ENCODE measurements around the gene LHFPL6. TPM values are rescaled to one million over a fixed set of nuclear protein-coding genes. Genes with fewer than 3 reads are reported as not detected.
A peak's percentile ranks its signal among the peaks of the same experiment; 100 is the strongest.

The LHFPL6 gene
- total and polyA plus RNA-seq, 10 donors: 6.9 to 49.0 (median 30.5) TPM

DNA sequence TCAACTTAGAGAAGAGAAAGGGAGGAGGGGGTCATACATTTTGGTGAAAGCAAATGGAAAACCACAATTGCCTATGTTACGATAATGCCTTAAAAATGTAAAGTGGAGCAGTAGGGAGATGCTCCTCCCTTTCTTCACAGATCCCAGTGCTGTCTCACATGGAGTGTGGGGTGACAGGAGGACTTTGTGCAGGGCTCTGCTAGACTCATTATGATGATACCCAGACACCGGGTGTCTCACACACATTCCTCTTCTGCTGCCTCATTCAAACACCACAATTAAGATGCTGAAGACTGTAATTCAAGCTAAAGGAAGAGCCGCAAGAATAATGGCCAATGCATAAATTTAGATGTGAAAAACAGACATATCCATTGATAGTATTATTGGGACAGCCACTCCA is 150.6 kb downstream of the LHFPL6 start:
- Histone ChIP-seq H3K36me3 (no peaks in the 10 kb centered on the region), H3K27ac (peak overlapping the region in 7 of 8 donors; percentile 26 to 76 (median 65)), H3K4me3 (no peak overlapping the region), H3K9me3 (peaks cover 0 to 6% (median 2%) of the 10 kb centered on the region in 8 donors), H3K4me1 (peaks cover 10 to 46% (median 27%) of the 10 kb centered on the region in 6 donors), H3K27me3 (replicated peaks in 1 of 7) (no peaks in the 10 kb centered on the region)
- intact Hi-C loops (cut with DNase I; ENCODE audit: low total_unique reads): no loop called here
- TF ChIP-seq, protein P1, sequence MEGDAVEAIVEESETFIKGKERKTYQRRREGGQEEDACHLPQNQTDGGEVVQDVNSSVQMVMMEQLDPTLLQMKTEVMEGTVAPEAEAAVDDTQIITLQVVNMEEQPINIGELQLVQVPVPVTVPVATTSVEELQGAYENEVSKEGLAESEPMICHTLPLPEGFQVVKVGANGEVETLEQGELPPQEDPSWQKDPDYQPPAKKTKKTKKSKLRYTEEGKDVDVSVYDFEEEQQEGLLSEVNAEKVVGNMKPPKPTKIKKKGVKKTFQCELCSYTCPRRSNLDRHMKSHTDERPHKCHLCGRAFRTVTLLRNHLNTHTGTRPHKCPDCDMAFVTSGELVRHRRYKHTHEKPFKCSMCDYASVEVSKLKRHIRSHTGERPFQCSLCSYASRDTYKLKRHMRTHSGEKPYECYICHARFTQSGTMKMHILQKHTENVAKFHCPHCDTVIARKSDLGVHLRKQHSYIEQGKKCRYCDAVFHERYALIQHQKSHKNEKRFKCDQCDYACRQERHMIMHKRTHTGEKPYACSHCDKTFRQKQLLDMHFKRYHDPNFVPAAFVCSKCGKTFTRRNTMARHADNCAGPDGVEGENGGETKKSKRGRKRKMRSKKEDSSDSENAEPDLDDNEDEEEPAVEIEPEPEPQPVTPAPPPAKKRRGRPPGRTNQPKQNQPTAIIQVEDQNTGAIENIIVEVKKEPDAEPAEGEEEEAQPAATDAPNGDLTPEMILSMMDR (IDR thresholded peaks at IDR 0.05 in 8 of 11, conservative IDR thresholded peaks at IDR 0.05 in 3 of 11): no peak
- no peak for TF ChIP-seq POLR2AphosphoS5 (IDR thresholded peaks at IDR 0.05)
- TF ChIP-seq POLR2A (IDR thresholded peaks at IDR 0.05): no peak
- 55 to 66% (median 64%) methylated on average over 3 of the region's 3 CpGs for WGBS, 5 donors
- DNase-seq: no peak

DNA sequence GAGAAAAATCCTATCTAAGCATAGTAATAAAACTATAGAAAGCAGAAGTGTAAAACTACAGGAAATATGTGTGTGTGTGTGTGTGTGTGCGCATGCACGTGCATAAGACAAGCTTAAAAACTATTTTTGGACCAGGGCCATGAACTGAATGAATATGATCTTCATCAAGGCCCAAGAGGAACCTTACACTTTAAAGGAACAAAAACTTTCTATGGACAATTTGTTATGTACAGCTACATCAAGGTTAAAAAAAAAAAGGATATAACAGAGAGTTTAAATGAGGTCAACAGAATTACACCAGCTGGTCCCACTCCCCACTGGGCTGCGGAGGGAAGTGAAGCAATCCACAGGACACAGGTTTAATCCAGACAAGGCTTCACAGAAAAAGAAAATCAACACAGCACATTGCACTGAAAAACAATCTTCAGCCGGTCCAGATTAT is 151.1 kb downstream of the LHFPL6 start:
- TF ChIP-seq, protein P1 (IDR thresholded peaks at IDR 0.05 in 8 of 11, conservative IDR thresholded peaks at IDR 0.05 in 3 of 11): no peak
- TF ChIP-seq POLR2AphosphoS5 (IDR thresholded peaks at IDR 0.05): peak in 1 of 3 donors; percentile 39
- H3K4me3 ChIP-seq: no peak overlapping the region
- H3K27me3 ChIP-seq (replicated peaks in 1 of 7): no peaks in the 10 kb centered on the region
- H3K36me3 ChIP-seq: no peaks in the 10 kb centered on the region
- no peak for DNase-seq
- peaks cover 10 to 46% (median 27%) of the 10 kb centered on the region in 6 donors for H3K4me1 ChIP-seq
- peaks cover 0 to under 1% (median 0%) of the 10 kb centered on the region in 8 donors for H3K9me3 ChIP-seq
- intact Hi-C loops (cut with DNase I; ENCODE audit: low total_unique reads): no loop called here
- H3K27ac ChIP-seq: peak overlapping the region in 7 of 8 donors; percentile 12 to 76 (median 65)
- WGBS, 5 donors: 9 to 15% (median 12%) methylated on average over 4 of the region's 4 CpGs

DNA sequence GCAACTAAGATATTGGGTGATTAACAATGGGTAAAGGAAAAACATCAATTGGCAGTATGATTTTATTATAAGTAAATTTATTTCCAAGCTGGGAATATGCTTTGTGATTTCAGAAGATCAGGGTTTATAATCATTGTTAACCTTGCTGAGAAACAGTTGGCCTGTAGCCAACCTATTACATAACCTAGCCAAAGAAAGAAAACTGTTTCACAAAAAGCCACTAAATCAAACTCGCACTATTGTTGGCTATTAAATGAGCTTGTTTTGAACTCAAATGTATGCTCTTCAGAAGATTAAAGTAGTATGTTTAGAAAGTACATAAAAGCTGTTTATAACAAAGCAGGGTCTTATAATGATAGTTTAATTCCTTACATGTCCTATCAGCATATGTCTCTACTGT is 151.7 kb downstream of the LHFPL6 start:
- intact Hi-C loops (cut with DNase I; ENCODE audit: low total_unique reads): no loop called here
- Histone ChIP-seq H3K27ac (peak overlapping the region in 7 of 8 donors; percentile 12 to 76 (median 61)), H3K27me3 (replicated peaks in 1 of 7) (no peaks in the 10 kb centered on the region), H3K36me3 (no peaks in the 10 kb centered on the region), H3K4me1 (peaks cover 10 to 46% (median 27%) of the 10 kb centered on the region in 6 donors), H3K9me3 (no peaks in the 10 kb centered on the region), H3K4me3 (no peak overlapping the region)
- WGBS, 5 donors: 6 to 10% (median 7%) methylated on average over 1 of the region's 1 CpG
- DNase-seq: no peak
- TF ChIP-seq POLR2AphosphoS5 (IDR thresholded peaks at IDR 0.05) (no peak), POLR2A (IDR thresholded peaks at IDR 0.05) (no peak)
- TF ChIP-seq, protein P1 (IDR thresholded peaks at IDR 0.05 in 8 of 11, conservative IDR thresholded peaks at IDR 0.05 in 3 of 11): no peak

DNA sequence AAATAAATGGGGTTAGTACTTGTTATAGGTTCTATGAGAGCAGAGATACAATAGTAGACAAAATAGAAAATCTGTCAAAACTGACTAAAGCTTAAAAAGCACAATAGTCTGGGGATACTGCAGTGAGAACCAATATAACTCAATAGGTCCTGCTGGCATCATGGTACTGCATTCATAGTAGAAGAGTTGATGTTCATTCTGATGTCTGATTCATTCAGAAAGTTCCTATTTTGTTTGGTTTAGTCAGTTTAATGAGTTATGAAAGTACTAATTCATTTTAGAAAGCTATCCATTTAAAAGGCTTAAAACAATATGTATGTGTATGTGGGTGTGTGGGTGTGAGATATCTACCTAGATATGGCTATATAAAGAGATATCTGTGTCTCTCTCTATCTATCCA is 152.8 kb downstream of the LHFPL6 start:
- H3K4me1 ChIP-seq: peaks cover 10 to 37% (median 22%) of the 10 kb centered on the region in 6 donors
- no peaks in the 10 kb centered on the region for H3K27me3 ChIP-seq (replicated peaks in 1 of 7)
- intact Hi-C loops (cut with DNase I; ENCODE audit: low total_unique reads): no loop called here
- no peaks in the 10 kb centered on the region for H3K36me3 ChIP-seq
- H3K27ac ChIP-seq: no peak overlapping the region
- TF ChIP-seq POLR2A (IDR thresholded peaks at IDR 0.05): no peak
- TF ChIP-seq, protein P1 (IDR thresholded peaks at IDR 0.05 in 8 of 11, conservative IDR thresholded peaks at IDR 0.05 in 3 of 11): no peak
- no peak for TF ChIP-seq POLR2AphosphoS5 (IDR thresholded peaks at IDR 0.05)
- DNase-seq: no peak
- no peaks in the 10 kb centered on the region for H3K9me3 ChIP-seq
- no peak overlapping the region for H3K4me3 ChIP-seq
